ENCODE data around the gene CLIC5.

The CLIC5 gene

DNA sequence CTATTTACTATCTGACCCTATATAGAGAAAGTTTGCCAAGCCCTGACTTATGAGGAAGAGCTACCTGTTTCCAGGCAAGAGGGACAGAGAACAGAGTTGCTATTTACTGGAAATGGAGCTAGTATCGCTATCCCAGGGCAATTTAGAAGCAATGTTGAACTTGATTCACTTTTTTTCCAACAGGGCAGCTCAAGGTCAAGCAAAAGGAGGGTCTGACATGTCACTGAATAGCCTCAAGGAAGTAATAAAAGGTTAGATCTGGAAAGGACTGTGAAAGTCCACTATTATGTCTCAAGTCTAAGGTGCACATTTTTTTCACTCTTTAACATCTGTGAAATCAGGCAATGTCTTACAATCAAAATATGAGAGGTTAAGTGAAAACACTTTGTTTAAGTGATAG is 84.4 kb downstream of the CLIC5 start:
- no peak overlapping the region for H3K27ac ChIP-seq

DNA sequence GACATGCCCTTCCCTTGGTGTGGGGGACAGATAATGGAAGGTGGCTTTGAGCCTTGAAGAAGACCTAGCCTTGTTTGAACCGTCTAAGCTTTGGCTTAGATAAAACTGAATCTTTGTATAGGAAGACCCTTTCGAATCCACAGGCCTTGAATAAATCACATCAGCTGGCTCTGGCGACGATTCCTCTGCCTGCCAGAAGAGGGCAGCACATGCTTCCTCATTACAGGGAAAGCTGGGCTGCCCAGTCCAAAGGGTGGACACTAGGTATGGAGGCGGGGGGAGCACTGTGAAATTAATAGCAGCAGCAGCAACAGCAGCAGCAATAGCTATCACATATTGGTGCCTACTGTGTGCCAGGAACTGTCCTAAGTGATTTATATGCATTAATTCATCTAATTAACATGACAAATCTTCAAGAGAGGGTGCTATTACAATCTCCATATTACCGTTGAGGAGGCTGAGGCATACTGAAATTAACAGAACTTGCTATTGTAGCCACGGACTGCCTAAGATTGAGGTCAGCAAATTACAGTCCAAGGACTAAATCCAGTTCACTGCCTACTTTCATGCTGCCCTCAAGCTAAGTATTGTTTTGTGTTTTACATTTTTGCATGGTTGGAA is 85.1 kb downstream of the CLIC5 start:
- intact Hi-C loops (cut with DNase I; ENCODE audit: low total_unique reads) = no loop called here

More for the DNA sequence above, 84.4 kb downstream of the CLIC5 start:
- H3K9me3 ChIP-seq = no peaks in the 10 kb centered on the region
- peaks cover 0 to 3% (median 0%) of the 10 kb centered on the region in 4 donors for H3K4me1 ChIP-seq
- H3K36me3 ChIP-seq = no peaks in the 10 kb centered on the region
- intact Hi-C loops (cut with DNase I; ENCODE audit: low total_unique reads) = no loop called here
- TF ChIP-seq, protein P1, sequence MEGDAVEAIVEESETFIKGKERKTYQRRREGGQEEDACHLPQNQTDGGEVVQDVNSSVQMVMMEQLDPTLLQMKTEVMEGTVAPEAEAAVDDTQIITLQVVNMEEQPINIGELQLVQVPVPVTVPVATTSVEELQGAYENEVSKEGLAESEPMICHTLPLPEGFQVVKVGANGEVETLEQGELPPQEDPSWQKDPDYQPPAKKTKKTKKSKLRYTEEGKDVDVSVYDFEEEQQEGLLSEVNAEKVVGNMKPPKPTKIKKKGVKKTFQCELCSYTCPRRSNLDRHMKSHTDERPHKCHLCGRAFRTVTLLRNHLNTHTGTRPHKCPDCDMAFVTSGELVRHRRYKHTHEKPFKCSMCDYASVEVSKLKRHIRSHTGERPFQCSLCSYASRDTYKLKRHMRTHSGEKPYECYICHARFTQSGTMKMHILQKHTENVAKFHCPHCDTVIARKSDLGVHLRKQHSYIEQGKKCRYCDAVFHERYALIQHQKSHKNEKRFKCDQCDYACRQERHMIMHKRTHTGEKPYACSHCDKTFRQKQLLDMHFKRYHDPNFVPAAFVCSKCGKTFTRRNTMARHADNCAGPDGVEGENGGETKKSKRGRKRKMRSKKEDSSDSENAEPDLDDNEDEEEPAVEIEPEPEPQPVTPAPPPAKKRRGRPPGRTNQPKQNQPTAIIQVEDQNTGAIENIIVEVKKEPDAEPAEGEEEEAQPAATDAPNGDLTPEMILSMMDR (IDR thresholded peaks at IDR 0.05) = no peak
- no peak for DNase-seq
- no peak overlapping the region for H3K4me3 ChIP-seq
- peaks cover 0 to 3% of the 10 kb centered on the region in 2 donors for H3K27me3 ChIP-seq

DNA sequence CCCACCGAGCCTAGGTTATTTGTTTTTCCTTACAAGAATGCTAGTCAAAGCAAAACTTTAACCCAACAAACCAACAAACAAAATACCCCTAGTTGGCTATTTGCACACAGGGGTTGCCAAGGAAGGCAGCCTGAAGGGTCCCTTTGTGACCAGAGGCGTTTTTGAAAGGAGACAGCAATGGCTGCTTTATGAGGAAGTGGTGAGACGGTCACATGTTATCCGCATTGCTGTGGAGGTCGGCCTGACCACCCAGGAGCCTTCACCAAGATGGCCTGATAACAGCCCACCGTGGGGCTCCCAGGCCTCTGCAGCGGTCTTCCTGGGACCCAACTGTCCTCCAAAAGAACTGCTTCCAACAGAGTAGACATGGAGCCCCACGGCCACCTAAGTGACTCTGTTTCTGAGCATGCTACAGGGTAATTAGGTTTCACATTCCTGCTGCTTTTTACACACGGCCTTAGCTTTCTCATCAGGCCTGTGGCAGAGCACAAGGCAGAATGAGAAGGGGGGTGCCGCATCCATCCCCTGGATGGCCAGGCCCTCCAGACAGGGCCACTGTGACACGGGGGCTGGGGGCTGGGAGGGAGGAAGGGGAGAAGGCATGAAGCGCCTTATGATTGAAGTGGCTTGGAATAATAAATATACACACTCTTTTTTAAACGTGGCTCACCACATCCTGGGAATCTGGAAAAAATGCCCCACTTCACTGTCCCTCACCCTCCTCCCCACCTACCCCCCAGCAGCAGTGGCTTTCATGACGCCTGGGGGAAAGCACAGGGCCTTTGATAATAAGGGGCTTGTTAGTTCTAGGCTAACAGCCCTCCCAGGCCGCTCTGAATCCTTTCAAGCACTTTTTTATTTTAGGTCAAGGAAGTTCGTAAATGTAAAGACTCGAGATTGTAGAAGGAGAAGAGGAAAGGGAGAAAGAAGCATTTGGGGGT is 86.0 kb downstream of the CLIC5 start:
- intact Hi-C loops (cut with DNase I; ENCODE audit: low total_unique reads) = loop anchor here (10.0 kb wide), 2 partner anchors 1275 to 1455 kb away; no protein-coding TSS in a partner anchor

More for the DNA sequence above, 85.1 kb downstream of the CLIC5 start:
- Histone ChIP-seq H3K4me1 (peaks cover 0 to 3% (median 0%) of the 10 kb centered on the region in 4 donors), H3K27me3 (peaks cover 0 to 3% of the 10 kb centered on the region in 2 donors), H3K27ac (no peak overlapping the region), H3K4me3 (no peak overlapping the region), H3K36me3 (no peaks in the 10 kb centered on the region), H3K9me3 (no peaks in the 10 kb centered on the region)
- DNase-seq = peak; percentile 70 to 73
- TF ChIP-seq, protein P1 (IDR thresholded peaks at IDR 0.05) = peak; percentile 83 to 96

DNA sequence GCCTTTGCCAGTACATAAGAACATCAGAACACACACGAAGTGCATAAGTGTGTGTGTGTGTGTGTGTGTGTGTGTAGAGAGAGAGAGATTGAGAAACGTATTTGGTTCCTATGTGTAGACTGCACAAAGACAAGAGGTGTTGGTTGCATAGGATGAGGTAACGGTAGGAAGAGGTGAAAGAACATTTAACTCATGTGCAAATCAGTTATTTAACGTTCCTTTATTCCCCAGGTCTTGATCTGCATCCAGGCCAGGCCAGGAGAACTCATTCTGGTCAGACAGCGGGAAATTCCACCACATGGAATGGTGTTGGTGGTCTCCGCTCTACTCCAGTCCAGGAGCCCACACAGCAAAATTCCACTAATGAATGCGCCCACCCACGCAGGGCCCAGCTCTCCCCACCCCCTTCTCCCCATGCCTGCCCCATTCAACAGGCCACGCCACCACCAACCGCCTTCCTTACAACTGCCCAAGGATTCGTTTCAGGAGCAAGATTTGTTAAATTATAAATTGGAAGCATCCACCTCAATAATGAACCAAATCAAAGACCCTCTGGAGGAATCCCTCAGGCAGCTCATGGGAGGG is 86.8 kb downstream of the CLIC5 start:
- DNase-seq = no peak
- H3K4me1 ChIP-seq = peaks cover 0 to 3% (median 0%) of the 10 kb centered on the region in 4 donors
- no peak overlapping the region for H3K27ac ChIP-seq
- no peaks in the 10 kb centered on the region for H3K36me3 ChIP-seq
- TF ChIP-seq, protein P1 (IDR thresholded peaks at IDR 0.05) = no peak
- H3K9me3 ChIP-seq = no peaks in the 10 kb centered on the region
- no peak overlapping the region for H3K4me3 ChIP-seq
- peaks cover 0 to 7% of the 10 kb centered on the region in 2 donors for H3K27me3 ChIP-seq
- intact Hi-C loops (cut with DNase I; ENCODE audit: low total_unique reads) = loop anchor here (10.0 kb wide), 2 partner anchors 1274 to 1454 kb away; no protein-coding TSS in a partner anchor

More for the DNA sequence above, 86.0 kb downstream of the CLIC5 start:
- Histone ChIP-seq H3K27me3 (peaks cover 0 to 3% of the 10 kb centered on the region in 2 donors), H3K27ac (no peak overlapping the region), H3K9me3 (no peaks in the 10 kb centered on the region), H3K4me1 (peaks cover 0 to 3% (median 0%) of the 10 kb centered on the region in 4 donors), H3K36me3 (no peaks in the 10 kb centered on the region), H3K4me3 (no peak overlapping the region)
- no peak for DNase-seq
- TF ChIP-seq, protein P1 (IDR thresholded peaks at IDR 0.05) = no peak

All from tibial artery (tissue), 4 donors.